Rectal smooth muscle tissue (tissue), 1 donor: ENCODE measurements around the gene POLR2M.

Source experiments
- H3K27ac ChIP-seq: one replicate; pipeline ENCODE4 v1.7.0; 2013; ENCODE audit warnings: low read depth, low read length, inconsistent platforms
- H3K27me3 ChIP-seq: one replicate; pipeline ENCODE4 v1.7.0; 2013; ENCODE audit warnings: low read length; ENCODE audit not compliant: control insufficient read depth, insufficient read depth
- H3K36me3 ChIP-seq: one replicate; pipeline ENCODE4 v1.7.0; 2013; ENCODE audit warnings: low read length; ENCODE audit not compliant: control insufficient read depth, insufficient read depth
- H3K4me1 ChIP-seq: one replicate; pipeline ENCODE4 v1.7.0; 2013; ENCODE audit warnings: low read length; ENCODE audit not compliant: control insufficient read depth, insufficient read depth
- H3K4me3 ChIP-seq: one replicate; pipeline ENCODE4 v1.7.0; 2013; ENCODE audit warnings: low read length
- H3K9ac ChIP-seq: one replicate; pipeline ENCODE4 v1.7.0; 2013; ENCODE audit warnings: low read length

The POLR2M gene

DNA sequence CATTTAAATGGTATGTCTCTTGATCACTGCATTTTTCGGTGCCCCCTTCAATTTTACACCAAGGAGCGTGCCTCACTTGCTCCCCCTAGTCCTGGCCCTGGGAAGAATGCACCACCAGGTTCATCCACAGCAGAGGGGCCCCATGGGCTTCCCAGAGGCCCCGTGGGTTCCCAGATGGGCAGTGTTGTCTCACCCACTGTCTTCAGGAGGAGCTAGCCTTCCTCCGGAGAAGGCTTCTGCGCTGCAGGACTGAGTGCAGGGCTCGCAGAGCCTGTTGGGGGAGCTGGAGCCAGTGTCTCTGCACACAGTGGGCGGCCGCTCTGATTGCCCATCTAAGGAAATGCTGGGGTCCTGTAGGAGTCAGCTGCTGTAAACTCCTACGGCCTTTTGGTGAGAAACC, 45.9 kb downstream of the POLR2M start:
- H3K27ac ChIP-seq = peak overlapping the region; percentile 3

DNA sequence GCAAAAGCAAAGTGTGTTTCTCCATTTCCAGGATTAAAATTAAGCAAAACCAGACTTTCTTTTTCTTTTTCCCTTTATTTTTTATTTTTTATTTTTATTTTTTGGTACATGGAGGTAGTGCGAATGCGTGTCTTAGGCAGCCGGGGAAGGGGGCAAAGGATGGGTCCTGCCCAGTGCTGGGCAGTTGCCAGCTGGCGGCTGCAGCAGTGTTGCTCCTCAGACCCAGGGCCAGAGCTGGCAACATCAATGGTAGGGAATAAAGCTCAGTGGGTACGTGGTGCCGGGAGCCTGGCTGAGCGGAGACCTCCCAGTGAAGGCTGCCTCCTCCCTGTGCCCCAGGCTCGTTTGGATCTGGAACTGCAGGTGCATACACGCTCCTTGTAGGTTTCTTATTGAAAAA, 46.3 kb downstream of the POLR2M start:
- Histone ChIP-seq H3K27ac (peak overlapping the region; percentile 16), H3K4me3 (no peak overlapping the region), H3K4me1 (no peaks in the 10 kb centered on the region), H3K36me3 (no peaks in the 10 kb centered on the region), H3K9ac (no peak overlapping the region), H3K27me3 (no peaks in the 10 kb centered on the region)

More for the DNA sequence above, 45.9 kb downstream of the POLR2M start:
- H3K27me3 ChIP-seq = no peaks in the 10 kb centered on the region
- peaks cover 1% of the 10 kb centered on the region for H3K4me1 ChIP-seq
- no peak overlapping the region for H3K4me3 ChIP-seq
- no peaks in the 10 kb centered on the region for H3K36me3 ChIP-seq
- H3K9ac ChIP-seq = no peak overlapping the region

DNA sequence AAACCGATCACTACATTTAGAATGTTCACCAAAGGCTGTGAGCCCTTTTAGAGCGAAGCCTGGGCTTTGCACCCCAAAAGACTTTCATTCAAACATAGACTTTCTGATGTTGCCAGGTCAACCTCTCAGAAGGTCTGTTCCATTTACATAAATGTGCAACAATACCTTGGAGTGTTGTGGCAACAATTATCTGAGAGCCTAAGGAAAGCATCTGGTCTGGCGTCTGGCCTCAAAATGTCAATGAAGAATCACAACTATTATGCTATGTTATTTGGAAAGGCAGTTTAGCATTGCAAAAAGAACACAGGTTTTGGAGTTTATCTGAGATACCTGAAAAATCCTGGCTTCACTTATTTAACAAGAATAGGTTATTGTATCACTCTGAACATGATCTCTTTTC, 50.0 kb downstream of the POLR2M start:
- Histone ChIP-seq H3K27ac (no peak overlapping the region), H3K4me1 (no peaks in the 10 kb centered on the region), H3K4me3 (no peak overlapping the region), H3K36me3 (no peaks in the 10 kb centered on the region), H3K9ac (no peak overlapping the region), H3K27me3 (no peaks in the 10 kb centered on the region)

DNA sequence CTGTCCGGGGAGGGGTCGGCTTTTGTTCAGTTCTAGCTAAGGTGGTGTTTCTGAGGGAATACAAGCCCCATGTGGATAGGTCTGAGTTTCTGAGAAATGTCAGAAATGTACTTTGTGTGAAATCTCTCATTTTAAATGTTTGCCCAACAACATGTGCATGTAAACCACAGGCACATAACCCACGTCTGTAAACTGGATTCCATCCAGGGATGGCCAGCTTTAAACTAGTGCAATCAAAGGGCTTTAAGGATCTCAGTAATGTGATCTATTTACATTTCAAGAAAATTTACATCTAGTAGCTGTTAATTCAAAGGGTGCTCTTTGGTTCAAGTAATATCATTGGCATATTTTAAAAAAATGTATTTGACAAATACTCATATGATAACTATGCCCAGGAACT, 52.0 kb downstream of the POLR2M start:
- Histone ChIP-seq H3K4me3 (no peak overlapping the region), H3K27me3 (no peaks in the 10 kb centered on the region), H3K36me3 (no peaks in the 10 kb centered on the region), H3K27ac (no peak overlapping the region), H3K9ac (no peak overlapping the region), H3K4me1 (no peaks in the 10 kb centered on the region)

DNA sequence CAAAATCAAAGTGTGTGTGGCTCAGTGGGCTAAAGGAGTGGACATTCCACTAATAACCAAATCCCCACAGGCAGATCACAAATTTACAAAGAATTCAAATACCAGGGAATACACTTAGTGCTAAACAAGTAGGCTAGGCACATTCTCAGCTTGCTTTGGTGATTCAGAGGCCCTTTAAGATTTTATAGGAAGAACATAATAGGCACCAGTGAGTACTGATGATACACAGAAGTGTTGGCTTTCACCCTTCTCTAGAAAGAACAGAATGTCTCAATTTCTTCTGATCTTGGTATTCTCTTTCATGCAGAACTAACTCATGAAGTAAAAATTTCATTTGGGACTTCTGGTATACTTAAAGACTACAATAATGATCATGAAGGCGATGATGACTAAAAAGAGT, 55.0 kb downstream of the POLR2M start:
- H3K36me3 ChIP-seq = no peaks in the 10 kb centered on the region
- H3K4me1 ChIP-seq = no peaks in the 10 kb centered on the region
- H3K27ac ChIP-seq = no peak overlapping the region
- no peaks in the 10 kb centered on the region for H3K27me3 ChIP-seq
- no peak overlapping the region for H3K4me3 ChIP-seq
- H3K9ac ChIP-seq = no peak overlapping the region

DNA sequence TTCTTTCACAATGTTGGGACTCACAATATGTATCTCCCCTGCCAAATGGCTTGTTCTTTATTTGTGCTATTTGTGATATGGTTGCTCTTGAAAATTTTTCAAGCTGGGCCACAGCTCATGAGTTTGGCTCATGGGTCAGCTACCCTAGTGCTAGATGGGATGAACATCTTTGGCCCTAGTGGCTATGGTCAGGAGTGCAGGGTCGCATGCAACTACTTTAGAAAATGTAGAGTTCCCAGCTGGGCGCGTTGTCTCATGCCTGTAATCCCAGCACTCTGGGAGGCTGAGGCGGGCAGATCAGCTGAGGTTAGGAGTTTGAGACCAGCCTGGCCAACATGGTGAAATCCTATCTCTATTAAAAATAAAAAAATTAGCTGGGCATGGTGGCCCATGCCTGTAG, 55.8 kb downstream of the POLR2M start:
- no peaks in the 10 kb centered on the region for H3K27me3 ChIP-seq
- no peak overlapping the region for H3K4me3 ChIP-seq
- H3K36me3 ChIP-seq = no peaks in the 10 kb centered on the region
- no peaks in the 10 kb centered on the region for H3K4me1 ChIP-seq
- H3K27ac ChIP-seq = no peak overlapping the region
- no peak overlapping the region for H3K9ac ChIP-seq

DNA sequence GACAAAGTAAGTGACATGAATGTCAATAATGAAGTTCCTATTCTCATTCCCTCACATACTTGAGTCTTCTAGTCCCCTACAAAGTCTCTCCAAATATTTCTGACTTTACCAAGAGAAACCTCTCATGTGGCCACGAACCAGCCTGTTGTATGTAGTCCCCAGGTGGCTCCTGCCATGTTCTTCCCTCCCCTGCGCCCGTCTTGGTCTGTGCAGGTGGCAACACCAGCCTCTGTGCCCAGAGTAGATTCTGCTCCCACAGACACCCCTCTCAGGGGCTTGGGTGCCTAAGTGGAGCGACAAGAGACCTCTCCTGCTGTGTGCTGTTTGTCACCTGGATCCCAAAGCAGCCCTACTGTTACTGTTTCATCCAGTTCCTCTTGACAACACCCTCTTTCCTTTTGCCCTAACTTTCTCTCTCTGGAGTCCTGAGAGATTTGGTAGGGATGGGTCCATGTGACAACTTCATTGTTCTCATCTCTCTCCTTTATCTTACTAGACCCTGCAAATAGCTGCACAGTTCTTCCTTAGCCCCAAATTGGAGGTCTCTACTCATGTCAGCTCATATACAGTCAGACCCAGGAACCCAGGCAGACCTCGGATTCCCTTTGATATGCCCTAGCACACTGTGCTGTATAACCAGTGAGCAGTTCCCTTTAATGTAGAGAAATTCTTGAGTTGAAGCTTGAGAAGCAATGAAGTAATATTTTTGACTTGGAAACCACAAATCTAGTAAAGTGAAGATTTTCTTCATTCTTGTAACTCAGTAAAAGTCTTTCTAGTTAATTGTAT, 56.9 kb downstream of the POLR2M start:
- no peaks in the 10 kb centered on the region for H3K4me1 ChIP-seq
- no peak overlapping the region for H3K27ac ChIP-seq
- H3K27me3 ChIP-seq = no peaks in the 10 kb centered on the region
- no peak overlapping the region for H3K4me3 ChIP-seq
- no peak overlapping the region for H3K9ac ChIP-seq
- no peaks in the 10 kb centered on the region for H3K36me3 ChIP-seq
